Measurements from ENCODE around the gene MCUB. TPM values are rescaled to one million over a fixed set of nuclear protein-coding genes. Genes with fewer than 3 reads are reported as not detected.

MCUB gene
- total and polyA plus RNA-seq, 9 of the 15 experiments (the other 6 are each of a cell fraction or from before 2014, with no cell fraction given), result 1.4 to 21.5 (median 5.4) TPM

DNA sequence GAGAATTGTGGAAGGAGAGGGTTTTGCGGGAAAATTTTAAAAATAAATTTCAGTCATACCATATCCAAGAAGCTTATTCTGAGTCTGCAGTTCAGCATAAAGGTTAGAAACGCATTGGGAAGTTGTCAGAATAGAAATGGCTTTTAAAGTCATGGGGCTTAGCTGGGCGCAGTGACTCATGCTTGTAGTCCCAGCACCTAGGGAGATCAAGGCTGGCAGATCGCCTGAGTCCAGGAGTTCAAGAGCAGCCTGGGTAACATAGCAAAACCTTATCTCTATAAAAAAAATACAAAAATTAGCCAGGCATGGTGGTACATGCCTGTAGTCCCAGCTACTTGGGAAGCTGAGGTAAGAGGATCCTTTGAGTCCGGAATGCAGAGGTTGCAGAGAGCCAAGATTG is 173.7 kb downstream of the MCUB start:
- H3K27me3 ChIP-seq (ENCODE audit: control insufficient read depth in 2 of 2, insufficient read depth in 2 of 2, low read length in 2 of 2), result no peaks in the 10 kb centered on the region
- H3K9me3 ChIP-seq (replicated peaks; ENCODE audit: control insufficient read depth, insufficient read depth, low read depth, low read length), result no peaks in the 10 kb centered on the region
- POLR2A ChIA-PET, result interaction anchor here (0.6 to 1.0 kb wide), 2 partner anchors 8 to 13 kb away, joined by 3 read pairs; no protein-coding TSS in a partner anchor
- peaks cover 12% of the 10 kb centered on the region for H3K79me2 ChIP-seq (ENCODE audit: control insufficient read depth, insufficient read depth, low read length)
- intact Hi-C loops (cut with micrococcal nuclease), result no loop called here
- in situ Hi-C loops (cut with MboI), result no loop called here
- CTCF ChIA-PET (ENCODE audit: low intra/inter-chr PET ratio), result no interaction called here
- ATAC-seq (no peak), DNase-seq (ENCODE audit: extremely low read depth in 1 of 4, low spot score in 3 of 4) (peak in 1 of 4 experiments; percentile 63), FAIRE-seq (no peak)
- no peak overlapping the region for H3K4me3 ChIP-seq
- no peaks in the 10 kb centered on the region for H3K9me1 ChIP-seq (ENCODE audit: control insufficient read depth, insufficient read depth, low read length)
- H3K4me1 ChIP-seq (replicated peaks in 1 of 2; ENCODE audit: control insufficient read depth in 2 of 2, insufficient read depth in 2 of 2, low read length in 2 of 2), result peaks cover 21 to 40% of the 10 kb centered on the region in 2 experiments
- peak overlapping the region; percentile 53 for H2AFZ ChIP-seq (ENCODE audit: low read depth, low read length)
- 0 out of 2 replicates have a peak, but pooled peaks cover 3% of the 10 kb centered on the region for H4K20me1 ChIP-seq (replicated peaks; ENCODE audit: control insufficient read depth, insufficient read depth, low read length)
- no peak overlapping the region for H3K27ac ChIP-seq (ENCODE audit: extremely low read depth, low read depth, low read length)
- H3K9ac ChIP-seq (ENCODE audit: insufficient read depth in 1 of 2, low read depth in 2 of 2, low read length in 2 of 2), result no peak overlapping the region
- 45% methylated on average over 5 of the region's 5 CpGs for WGBS (ENCODE audit: insufficient coverage, low coverage, missing lambda C conversion rate)
- no TSS peak for BruUV-seq (replicated peaks)
- H3K36me3 ChIP-seq (ENCODE audit: control insufficient read depth, insufficient read depth, low read length), result no peaks in the 10 kb centered on the region
- TF ChIP-seq JUND (IDR thresholded peaks at IDR 0.05; ENCODE audit: borderline replicate concordance, low read depth, low read length) (peak; percentile 60; the same call in 1 of the 2 replicates), JUND (tag; IDR thresholded peaks at IDR 0.05; ENCODE audit: borderline replicate concordance, low read depth, low read length) (0 out of 3 replicates have a peak, but pooled peaks have one; percentile 17), FOSL1 (tag; conservative IDR thresholded peaks at IDR 0.05) (0 out of 2 replicates have a peak, but pooled peaks have one; percentile 17), NR3C1 (CRISPR knock-in tag; IDR thresholded peaks at IDR 0.05) (no peak), ATF3 (IDR thresholded peaks at IDR 0.05) (peak; percentile 49), ATF3 (CRISPR knock-in tag; conservative IDR thresholded peaks at IDR 0.05) (no peak)
- H3K4me2 ChIP-seq (ENCODE audit: insufficient read depth, low read length), result no peak overlapping the region; the same call in 1 of the 2 replicates
